GM23338 (cell line): ENCODE results near the gene MCTP1. TPM values are rescaled to one million over a fixed set of nuclear protein-coding genes. Genes with fewer than 3 reads are reported as not detected.

Source experiments
- ATAC-seq: fragments of 200-7000 bp; cut with Tn5 transposase; 3 replicates; pipeline ENCODE4 v1.9.1; 2020
- DNase-seq: peaks from one replicate; pipeline ENCODE4 v3.0.0-alpha.2; 2015; ENCODE audit warnings: low spot score
- H2AFZ ChIP-seq: fragments of 200-600 bp; sonication (generic); 2 replicates; pipeline ENCODE4 v1.8.0; 2016; ENCODE audit warnings: antibody characterized with exemption, mild to moderate bottlenecking, moderate library complexity
- H3F3A ChIP-seq: fragments of 200-600 bp; sonication (generic); replicated peaks from 2 replicates; pipeline ENCODE4 v1.8.0; 2017; ENCODE audit warnings: antibody characterized with exemption, mixed run types, low read depth
- H3K27ac ChIP-seq: fragments of 200-600 bp; sonication (generic); 2 replicates; pipeline ENCODE4 v1.6.1; 2016; ENCODE audit warnings: low read depth
- H3K27me3 ChIP-seq: fragments of 200-600 bp; sonication (generic); 2 replicates; pipeline ENCODE4 v1.8.0; 2016; ENCODE audit warnings: mild to moderate bottlenecking, mixed run types, moderate library complexity; ENCODE audit not compliant: insufficient read depth
- H3K36me3 ChIP-seq: fragments of 200-600 bp; sonication (generic); 2 replicates; pipeline ENCODE4 v1.8.0; 2016; ENCODE audit warnings: mild to moderate bottlenecking; ENCODE audit not compliant: insufficient read depth
- H3K4me1 ChIP-seq: fragments of 200-600 bp; sonication (generic); 2 replicates; pipeline ENCODE4 v1.8.0; 2016; ENCODE audit warnings: mild to moderate bottlenecking, moderate library complexity; ENCODE audit not compliant: insufficient read depth
- H3K4me2 ChIP-seq: fragments of 200-600 bp; sonication (generic); 2 replicates; pipeline ENCODE4 v1.7.1; 2017; ENCODE audit warnings: mixed run types
- H3K4me3 ChIP-seq: fragments of 200-600 bp; sonication (generic); 2 replicates; pipeline ENCODE4 v1.6.1; 2016; ENCODE audit warnings: mixed run types
- H3K79me2 ChIP-seq: fragments of 200-600 bp; sonication (generic); replicated peaks from 2 replicates; pipeline ENCODE4 v1.8.0; 2017; ENCODE audit warnings: mild to moderate bottlenecking; ENCODE audit not compliant: insufficient read depth
- H3K9me2 ChIP-seq: fragments of 200-600 bp; sonication (generic); 2 replicates; pipeline ENCODE4 v1.8.0; 2017; ENCODE audit not compliant: insufficient read depth
- H4K20me1 ChIP-seq: fragments of 200-600 bp; sonication (generic); replicated peaks from 2 replicates; pipeline ENCODE4 v1.8.0; 2017; ENCODE audit warnings: mild to moderate bottlenecking; ENCODE audit not compliant: insufficient read depth
- H3K27ac Mint-ChIP-seq: 2 replicates; pipeline ENCODE4 v1.8.0; 2020; ENCODE audit warnings: inconsistent platforms, mild to moderate bottlenecking, moderate library complexity, mixed read lengths
- H3K27me3 Mint-ChIP-seq: 3 replicates; pipeline ENCODE4 v1.8.0; 2022; ENCODE audit warnings: low read depth, mild to moderate bottlenecking, moderate library complexity, mixed read lengths, inconsistent platforms; ENCODE audit not compliant: insufficient read depth, poor library complexity
- H3K36me3 Mint-ChIP-seq: 3 replicates; pipeline ENCODE4 v1.8.0; 2021; ENCODE audit warnings: low read depth, mild to moderate bottlenecking, inconsistent platforms, moderate library complexity, mixed read lengths
- H3K4me1 Mint-ChIP-seq: 3 replicates; pipeline ENCODE4 v1.8.0; 2020; ENCODE audit warnings: mild to moderate bottlenecking, inconsistent platforms, mixed read lengths
- H3K4me3 Mint-ChIP-seq: 3 replicates; pipeline ENCODE4 v1.8.0; 2021; ENCODE audit warnings: moderate library complexity, mild to moderate bottlenecking, inconsistent platforms, mixed read lengths
- H3K9me3 Mint-ChIP-seq: 3 replicates; pipeline ENCODE4 v1.8.0; 2020; ENCODE audit warnings: moderate library complexity, mild to moderate bottlenecking, inconsistent platforms, mixed read lengths
- CREB1 ChIP-seq: fragments of 250-450 bp; sonication (Bioruptor Pico); IDR thresholded peaks from 2 replicates; pipeline ENCODE4 v1.5.0; 2020; ENCODE audit warnings: low read depth, mild to moderate bottlenecking, moderate library complexity
- CTCF ChIP-seq, 2 experiments: fragments of 200-600 bp in 1 of 2; sonication (generic) in 1 of 2; conservative IDR thresholded peaks; 2 replicates each; pipeline versions ENCODE4 v1.5.1 to v1.6.1; 2016 to 2017; ENCODE audit warnings: antibody characterized with exemption in 2 of 2, low read depth in 2 of 2, mild to moderate bottlenecking in 2 of 2, moderate library complexity in 1 of 2
- ETS1 ChIP-seq: IDR thresholded peaks from 2 replicates; pipeline ENCODE4 v1.6.1; 2016; ENCODE audit warnings: antibody characterized with exemption
- EZH2 ChIP-seq: fragments of 200-600 bp; sonication (generic); IDR thresholded peaks from one replicate; pipeline ENCODE4 v1.8.0; 2017; ENCODE audit warnings: antibody characterized with exemption, mild to moderate bottlenecking, low read depth; ENCODE audit not compliant: unreplicated experiment
- NANOG ChIP-seq: IDR thresholded peaks from 2 replicates; pipeline ENCODE4 v1.6.1; 2016; ENCODE audit warnings: antibody characterized with exemption, borderline replicate concordance
- REST ChIP-seq: IDR thresholded peaks from one replicate; pipeline ENCODE4 v1.6.1; 2018; ENCODE audit warnings: antibody characterized with exemption; ENCODE audit not compliant: unreplicated experiment
- STAT1 ChIP-seq: IDR thresholded peaks from one replicate; pipeline ENCODE4 v1.6.1; 2016; ENCODE audit warnings: antibody characterized with exemption; ENCODE audit not compliant: unreplicated experiment
- ZNF331 ChIP-seq: fragments of 250-450 bp; sonication (Bioruptor Pico); IDR thresholded peaks from 2 replicates; pipeline ENCODE4 v1.5.0; 2020; ENCODE audit warnings: low read depth, mild to moderate bottlenecking, moderate library complexity
- polyA plus RNA-seq: library from polyadenylated mRNA; unstranded; fragments of >200 nt; fragmentation: Nextera tagmentation; extraction: Ambion mirVana; gene quantifications from 2 replicates; pipeline ENCODE4 v1.2.1, GENCODE V29; 2016
- total RNA-seq: library from RNA; depleted of rRNA; stranded (reverse); fragments of >200 nt; shearing (Covaris generic); gene quantifications from 2 replicates; pipeline ENCODE4 v1.2.3, GENCODE V29; 2014

MCTP1 gene
- total and polyA plus RNA-seq, 2 experiments from 2014 or later, result 3.7 to 4.2 TPM

GRCh38 chr5:94911276-94911675 lies 373.6 kb downstream of the MCTP1 start:
- no peak overlapping the region for H3K27ac Mint-ChIP-seq
- Histone ChIP-seq H3K79me2 (no peaks in the 10 kb centered on the region), H3K27ac (no peak overlapping the region), H3K4me2 (no peak overlapping the region), H3K27me3 (no peaks in the 10 kb centered on the region), H3K4me1 (no peaks in the 10 kb centered on the region), H3K4me3 (no peak overlapping the region), H3K36me3 (no peaks in the 10 kb centered on the region), H4K20me1 (no peaks in the 10 kb centered on the region), H3K9me2 (no peaks in the 10 kb centered on the region), H3F3A (no peaks in the 10 kb centered on the region), H2AFZ (no peak overlapping the region)
- ATAC-seq (no peak), DNase-seq (no peak)
- H3K36me3 Mint-ChIP-seq, result no peaks in the 10 kb centered on the region
- no peak for TF ChIP-seq CTCF (conservative IDR thresholded peaks at IDR 0.05; ENCODE audit: low read depth in 2 of 2)
- TF ChIP-seq EZH2, result no peak
- TF ChIP-seq STAT1, result no peak
- TF ChIP-seq REST, result no peak
- no peak for TF ChIP-seq CREB1 (CRISPR knock-in tag)
- no peak for TF ChIP-seq ETS1
- TF ChIP-seq NANOG, result no peak
- no peak for TF ChIP-seq ZNF331 (CRISPR knock-in tag)
- no peaks in the 10 kb centered on the region for H3K27me3 Mint-ChIP-seq
- no peaks in the 10 kb centered on the region for H3K4me1 Mint-ChIP-seq
- no peak overlapping the region for H3K4me3 Mint-ChIP-seq
- H3K9me3 Mint-ChIP-seq, result no peaks in the 10 kb centered on the region

- Histone ChIP-seq H3K27me3 (no peaks in the 10 kb centered on the region), H3K4me3 (no peak overlapping the region), H3K27ac (no peak overlapping the region), H3K9me2 (no peaks in the 10 kb centered on the region), H3F3A (no peaks in the 10 kb centered on the region), H3K36me3 (no peaks in the 10 kb centered on the region), H3K79me2 (no peaks in the 10 kb centered on the region), H2AFZ (no peak overlapping the region), H3K4me2 (no peak overlapping the region), H4K20me1 (no peaks in the 10 kb centered on the region), H3K4me1 (no peaks in the 10 kb centered on the region)
- Mint-ChIP-seq H3K36me3 (no peaks in the 10 kb centered on the region), H3K4me1 (no peaks in the 10 kb centered on the region), H3K27me3 (no peaks in the 10 kb centered on the region), H3K4me3 (no peak overlapping the region), H3K9me3 (no peaks in the 10 kb centered on the region), H3K27ac (no peak overlapping the region)
- no peak for ATAC-seq
- no peak for DNase-seq
- TF ChIP-seq NANOG (no peak), REST (no peak), CREB1 (CRISPR knock-in tag) (no peak), ETS1 (no peak), ZNF331 (CRISPR knock-in tag) (no peak)
Observed at GRCh38 chr5:94910721-94911120, 374.2 kb downstream of the MCTP1 start.
